A673 (cell line): ENCODE measurements around the gene PHF21B. TPM values are rescaled to one million over a fixed set of nuclear protein-coding genes. Genes with fewer than 3 reads are reported as not detected.

ENCODE experiments used
- BruUV-seq: library from RNA; stranded (reverse); fragments of 400-500 nt; replicated peaks from 2 replicates; lab custom pipeline; 2021; lab: Mats Ljungman, UMichigan
- CTCF ChIA-PET: fragments of 300-600 bp; sonication (Branson Sonifier 250); formaldehyde crosslinking; loops from one replicate; lab custom pipeline; 2022; ENCODE audit warnings: antibody characterized with exemption; lab: Charles Lee
- POLR2A ChIA-PET: fragments of 300-600 bp; sonication (Branson Sonifier 250); formaldehyde crosslinking; loops from one replicate; lab custom pipeline; 2022; ENCODE audit warnings: antibody characterized with exemption; ENCODE audit not compliant: low non-redundant PET; lab: Charles Lee
- DNase-seq: peaks from one replicate; pipeline ENCODE4 v3.0.0-alpha.2; 2015; ENCODE audit warnings: low spot score
- H3K27ac ChIP-seq: fragments of 200-600 bp; sonication (generic); 2 replicates; pipeline ENCODE4 v1.5.1; 2016; ENCODE audit warnings: mixed run types, low read depth, mild to moderate bottlenecking, mixed read lengths, antibody characterized with exemption, low read length; ENCODE audit not compliant: poor library complexity, severe bottlenecking
- H3K27me3 ChIP-seq: fragments of 200-600 bp; sonication (generic); replicated peaks from 2 replicates; pipeline ENCODE4 v1.6.1; 2017; ENCODE audit warnings: mixed run types, low read depth, mild to moderate bottlenecking, mixed read lengths, antibody characterized with exemption, low read length; ENCODE audit not compliant: insufficient read depth, poor library complexity
- H3K36me3 ChIP-seq: fragments of 200-600 bp; sonication (generic); 2 replicates; pipeline ENCODE4 v1.6.1; 2016; ENCODE audit warnings: mixed run types, mild to moderate bottlenecking, mixed read lengths, antibody characterized with exemption, low read length; ENCODE audit not compliant: insufficient read depth, poor library complexity, severe bottlenecking
- H3K4me1 ChIP-seq: fragments of 200-600 bp; sonication (generic); 2 replicates; pipeline ENCODE4 v1.6.1; 2017; ENCODE audit warnings: mixed run types, mild to moderate bottlenecking, mixed read lengths, antibody characterized with exemption, low read length; ENCODE audit not compliant: insufficient read depth, poor library complexity, severe bottlenecking
- H3K4me3 ChIP-seq: fragments of 200-600 bp; sonication (generic); 2 replicates; pipeline ENCODE4 v1.5.1; 2016; ENCODE audit warnings: low read depth, mixed run types, mild to moderate bottlenecking, mixed read lengths, low read length; ENCODE audit not compliant: poor library complexity, severe bottlenecking
- H3K9me3 ChIP-seq: fragments of 200-600 bp; sonication (generic); 2 replicates; pipeline ENCODE4 v1.6.1; 2016; ENCODE audit warnings: mixed run types, low read depth, mild to moderate bottlenecking, mixed read lengths, antibody characterized with exemption, low read length; ENCODE audit not compliant: poor library complexity, severe bottlenecking
- EZH2 ChIP-seq: fragments of 200-600 bp; sonication (generic); IDR thresholded peaks from 2 replicates; pipeline ENCODE4 v1.6.1; 2017; ENCODE audit warnings: borderline replicate concordance, low read depth, mild to moderate bottlenecking, mixed read lengths, antibody characterized with exemption, low read length; ENCODE audit not compliant: poor library complexity, severe bottlenecking
- intact Hi-C: fragments of 100-400 bp; cut with micrococcal nuclease; formaldehyde crosslinking; loops from one replicate; pipeline ENCODE4 v1.10.0; 2022; ENCODE audit not compliant: unreplicated experiment
- total RNA-seq: library from RNA; stranded (reverse); gene quantifications from 2 replicates; pipeline ENCODE4 v1.2.3, GENCODE V29; 2021
- TF ChIP-seq, protein P1 (sequence below): fragments of 300-800, 200-600 bp; sonication (generic); conservative IDR thresholded peaks from 2 replicates; pipeline ENCODE4 v1.5.1; 2017; ENCODE audit warnings: low read depth, mild to moderate bottlenecking, antibody characterized with exemption, low read length, moderate library complexity, mixed read lengths

The PHF21B gene
- total RNA-seq, 1 experiment from 2014 or later = 13.2 TPM

DNA sequence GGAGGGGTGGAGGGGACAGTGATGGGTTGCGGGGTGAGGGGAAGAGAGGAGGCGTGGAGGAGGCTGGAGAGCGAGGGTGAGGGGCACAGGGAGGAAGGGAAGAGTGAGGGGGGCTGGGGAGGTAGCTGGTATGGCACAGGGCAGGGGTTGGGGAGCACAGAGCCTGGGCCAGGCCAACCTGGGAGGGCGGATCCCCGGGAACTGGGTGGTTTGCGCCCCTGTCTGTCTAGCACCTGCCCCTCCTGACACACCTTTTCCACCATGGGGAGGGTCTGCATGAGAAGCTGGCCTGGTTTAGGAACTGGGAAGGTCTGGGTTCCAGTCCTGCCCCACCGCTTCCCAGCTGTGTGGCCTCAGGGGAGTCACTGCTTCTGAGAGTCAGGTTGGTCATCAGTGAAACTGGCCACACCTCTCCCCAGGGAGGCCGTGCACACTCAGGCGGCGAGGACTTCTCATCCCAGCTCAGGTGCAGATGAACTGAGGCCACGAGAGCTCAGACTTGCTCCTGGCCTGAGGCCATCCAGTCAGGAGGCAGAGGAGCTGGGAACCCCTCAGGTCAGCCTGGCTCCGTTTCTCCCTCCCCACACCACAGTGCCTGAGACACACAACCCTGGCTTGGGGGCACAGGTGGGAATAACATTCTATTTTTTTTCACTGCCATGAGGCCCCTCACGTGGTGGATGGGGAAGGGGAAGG is 95.6 kb downstream of the PHF21B start:
- intact Hi-C loops = no loop called here
- H3K27me3 ChIP-seq = no peaks in the 10 kb centered on the region
- ChIA-PET CTCF (no interaction called here), POLR2A (no interaction called here)
- peaks cover 12% of the 10 kb centered on the region for H3K36me3 ChIP-seq
- H3K9me3 ChIP-seq = no peaks in the 10 kb centered on the region
- no TSS peak for BruUV-seq
- no peak overlapping the region for H3K4me3 ChIP-seq
- TF ChIP-seq, protein P1, sequence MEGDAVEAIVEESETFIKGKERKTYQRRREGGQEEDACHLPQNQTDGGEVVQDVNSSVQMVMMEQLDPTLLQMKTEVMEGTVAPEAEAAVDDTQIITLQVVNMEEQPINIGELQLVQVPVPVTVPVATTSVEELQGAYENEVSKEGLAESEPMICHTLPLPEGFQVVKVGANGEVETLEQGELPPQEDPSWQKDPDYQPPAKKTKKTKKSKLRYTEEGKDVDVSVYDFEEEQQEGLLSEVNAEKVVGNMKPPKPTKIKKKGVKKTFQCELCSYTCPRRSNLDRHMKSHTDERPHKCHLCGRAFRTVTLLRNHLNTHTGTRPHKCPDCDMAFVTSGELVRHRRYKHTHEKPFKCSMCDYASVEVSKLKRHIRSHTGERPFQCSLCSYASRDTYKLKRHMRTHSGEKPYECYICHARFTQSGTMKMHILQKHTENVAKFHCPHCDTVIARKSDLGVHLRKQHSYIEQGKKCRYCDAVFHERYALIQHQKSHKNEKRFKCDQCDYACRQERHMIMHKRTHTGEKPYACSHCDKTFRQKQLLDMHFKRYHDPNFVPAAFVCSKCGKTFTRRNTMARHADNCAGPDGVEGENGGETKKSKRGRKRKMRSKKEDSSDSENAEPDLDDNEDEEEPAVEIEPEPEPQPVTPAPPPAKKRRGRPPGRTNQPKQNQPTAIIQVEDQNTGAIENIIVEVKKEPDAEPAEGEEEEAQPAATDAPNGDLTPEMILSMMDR = no peak
- no peak for TF ChIP-seq EZH2
- no peaks in the 10 kb centered on the region for H3K4me1 ChIP-seq
- H3K27ac ChIP-seq = no peak overlapping the region
- no peak for DNase-seq

GRCh38 chr22:44913198-44913983 is 96.4 kb downstream of the PHF21B start:
- Histone ChIP-seq H3K27me3 (no peaks in the 10 kb centered on the region), H3K27ac (no peak overlapping the region), H3K4me3 (no peak overlapping the region), H3K4me1 (no peaks in the 10 kb centered on the region), H3K9me3 (no peaks in the 10 kb centered on the region), H3K36me3 (peaks cover 12% of the 10 kb centered on the region)
- no TSS peak for BruUV-seq
- ChIA-PET POLR2A (no interaction called here), CTCF (no interaction called here)
- TF ChIP-seq, protein P1 = no peak
- TF ChIP-seq EZH2 = no peak
- DNase-seq = no peak
- intact Hi-C loops = no loop called here

- Histone ChIP-seq H3K27ac (no peak overlapping the region), H3K9me3 (no peaks in the 10 kb centered on the region), H3K36me3 (peaks cover 8% of the 10 kb centered on the region), H3K4me1 (no peaks in the 10 kb centered on the region), H3K27me3 (no peaks in the 10 kb centered on the region), H3K4me3 (no peak overlapping the region)
- POLR2A ChIA-PET = no interaction called here
- intact Hi-C loops = no loop called here
- no TSS peak for BruUV-seq
- TF ChIP-seq, protein P1 = no peak
- TF ChIP-seq EZH2 = no peak
- no peak for DNase-seq
- CTCF ChIA-PET = no interaction called here
Measured at GRCh38 chr22:44909241-44909640, 100.6 kb downstream of the PHF21B start.
